Activated naive CD8-positive, alpha-beta T cell (primary cell): ENCODE results near the gene BPIFB2.
"Not testable (repeated sequence)": the region's sequence is repeated elsewhere in the genome, so short reads cannot be mapped to it uniquely, and the experiment has no call there.

Experiments used
- H3K27ac Mint-ChIP-seq: one replicate; pipeline ENCODE4 v1.8.0; 2021; ENCODE audit warnings: mixed read lengths
- H3K27me3 Mint-ChIP-seq: one replicate; pipeline ENCODE4 v1.8.0; 2021; ENCODE audit warnings: mixed read lengths
- H3K36me3 Mint-ChIP-seq: one replicate; pipeline ENCODE4 v1.8.0; 2021; ENCODE audit warnings: mixed read lengths
- H3K4me1 Mint-ChIP-seq: one replicate; pipeline ENCODE4 v1.8.0; 2021; ENCODE audit warnings: low read depth, mixed read lengths
- H3K4me3 Mint-ChIP-seq: one replicate; pipeline ENCODE4 v1.8.0; 2021; ENCODE audit warnings: mild to moderate bottlenecking, mixed read lengths
- H3K9me3 Mint-ChIP-seq: one replicate; pipeline ENCODE4 v1.8.0; 2021; ENCODE audit warnings: low read depth, mixed read lengths

The BPIFB2 gene

DNA sequence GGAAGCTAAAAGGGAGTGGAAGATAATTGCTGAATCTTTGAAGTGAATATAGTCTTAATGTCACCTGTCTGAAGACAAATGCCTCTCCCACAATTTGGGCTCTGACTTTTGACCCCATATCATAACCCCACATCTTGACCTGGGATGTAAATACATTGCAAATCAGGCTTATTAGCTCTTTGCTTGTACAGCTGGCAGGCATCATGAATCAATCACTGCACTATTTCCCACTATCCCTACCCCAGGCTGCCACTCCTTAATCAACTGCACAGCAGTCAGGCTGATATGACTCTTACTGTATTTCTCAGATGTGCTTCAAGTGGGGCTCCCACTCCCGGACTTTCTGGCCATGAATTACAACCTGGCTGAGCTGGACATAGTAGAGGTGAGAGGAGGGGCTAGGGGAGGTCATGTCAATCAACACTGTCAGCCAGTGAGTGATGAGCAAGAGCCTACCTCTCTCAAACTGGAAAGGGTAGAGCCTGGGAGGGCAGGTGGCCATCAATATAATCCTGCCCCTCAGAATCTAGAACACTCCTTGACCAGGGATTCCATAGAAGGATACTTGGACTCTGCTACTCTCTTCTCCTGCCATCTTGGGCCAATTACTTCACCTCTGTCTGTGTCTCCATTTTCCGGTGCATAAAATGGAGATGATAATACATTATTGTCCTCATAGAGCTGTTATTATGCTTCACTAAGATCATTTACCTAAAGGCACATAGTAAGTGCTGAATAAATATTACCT, 35.7 kb downstream of the BPIFB2 start:
- no peak overlapping the region for H3K4me3 Mint-ChIP-seq
- no peaks in the 10 kb centered on the region for H3K4me1 Mint-ChIP-seq
- H3K9me3 Mint-ChIP-seq, result peaks cover 14% of the 10 kb centered on the region
- no peak overlapping the region for H3K27ac Mint-ChIP-seq
- peaks cover 4% of the 10 kb centered on the region for H3K36me3 Mint-ChIP-seq
- H3K27me3 Mint-ChIP-seq, result no peaks in the 10 kb centered on the region

DNA sequence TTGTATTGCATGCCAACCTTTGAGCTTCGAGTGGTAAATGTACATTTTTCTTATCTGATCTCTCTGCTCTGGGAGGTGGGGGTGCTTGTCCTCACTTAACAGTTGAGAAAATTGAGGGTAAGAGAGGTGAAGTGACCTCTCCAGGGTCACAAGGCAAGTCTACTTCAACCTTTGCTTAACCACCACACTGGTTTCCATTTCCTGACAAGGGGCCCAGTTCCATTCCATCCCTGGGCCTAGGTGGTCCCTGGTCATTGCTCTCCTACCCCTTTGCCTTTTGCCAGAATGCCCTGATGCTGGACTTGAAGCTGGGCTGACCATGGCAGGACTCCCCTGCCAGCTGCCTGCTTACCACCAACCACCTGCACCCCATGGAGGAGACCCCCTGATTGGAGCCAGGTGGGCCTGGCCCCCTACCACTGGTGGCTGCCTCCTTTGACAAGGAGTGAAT, 36.3 kb downstream of the BPIFB2 start:
- H3K27me3 Mint-ChIP-seq, result no peaks in the 10 kb centered on the region
- H3K9me3 Mint-ChIP-seq, result peaks cover 14% of the 10 kb centered on the region
- H3K36me3 Mint-ChIP-seq, result peaks cover 4% of the 10 kb centered on the region
- H3K4me1 Mint-ChIP-seq, result no peaks in the 10 kb centered on the region
- H3K4me3 Mint-ChIP-seq, result no peak overlapping the region
- H3K27ac Mint-ChIP-seq, result no peak overlapping the region

DNA sequence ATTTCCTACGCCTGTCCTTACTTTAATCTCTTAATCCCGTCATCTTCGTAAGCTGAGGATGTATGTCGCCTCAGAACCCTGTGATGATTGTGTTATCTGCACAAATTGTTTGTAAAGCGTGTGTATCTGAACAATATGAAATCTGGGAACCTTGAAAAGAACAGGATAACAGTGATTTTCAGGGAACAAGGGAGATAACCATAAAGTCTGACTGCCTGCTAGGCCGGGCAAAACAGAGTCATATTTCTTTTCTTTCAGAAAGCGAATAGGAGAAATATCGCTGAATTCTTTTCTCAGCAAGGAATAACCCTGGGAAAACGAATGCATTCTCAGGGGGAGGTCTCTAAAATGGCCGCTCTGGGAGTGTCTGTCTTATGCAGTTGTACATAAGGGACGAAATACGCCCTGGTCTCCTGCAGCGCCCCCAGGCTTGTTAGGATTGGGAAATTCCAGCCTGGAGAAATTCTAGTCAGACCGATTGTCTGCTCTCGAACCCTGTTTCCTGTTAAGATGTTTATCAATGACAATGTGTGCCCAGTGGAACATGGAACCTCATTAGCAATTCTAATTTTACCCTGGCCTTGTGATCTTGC, 37.7 kb downstream of the BPIFB2 start:
- peaks cover 14% of the 10 kb centered on the region for H3K9me3 Mint-ChIP-seq
- not testable (repeated sequence) for H3K27me3 Mint-ChIP-seq, H3K27ac Mint-ChIP-seq, H3K4me1 Mint-ChIP-seq, H3K36me3 Mint-ChIP-seq, H3K4me3 Mint-ChIP-seq

DNA sequence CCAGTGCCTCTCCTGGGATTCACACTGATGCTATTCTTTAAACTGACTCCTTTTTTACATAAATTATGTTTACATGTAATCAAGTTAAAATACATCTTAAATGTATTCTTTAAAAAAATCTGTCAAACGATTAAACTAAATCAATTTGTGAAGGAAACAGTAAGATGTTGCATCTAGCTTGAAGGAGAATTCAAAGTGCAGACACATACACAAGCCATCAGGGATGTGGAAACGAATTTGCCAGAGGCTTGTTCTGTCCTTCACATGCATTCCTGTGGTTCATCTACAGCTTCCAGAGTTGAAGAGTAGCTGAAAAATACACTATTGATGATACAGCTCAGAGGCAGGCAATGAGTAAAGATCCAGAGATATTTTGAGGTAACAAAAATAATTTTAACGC, 38.9 kb downstream of the BPIFB2 start:
- H3K36me3 Mint-ChIP-seq, result peaks cover 4% of the 10 kb centered on the region
- H3K27me3 Mint-ChIP-seq, result no peaks in the 10 kb centered on the region
- H3K9me3 Mint-ChIP-seq, result peaks cover 14% of the 10 kb centered on the region
- H3K27ac Mint-ChIP-seq, result no peak overlapping the region
- no peak overlapping the region for H3K4me3 Mint-ChIP-seq
- no peaks in the 10 kb centered on the region for H3K4me1 Mint-ChIP-seq

DNA sequence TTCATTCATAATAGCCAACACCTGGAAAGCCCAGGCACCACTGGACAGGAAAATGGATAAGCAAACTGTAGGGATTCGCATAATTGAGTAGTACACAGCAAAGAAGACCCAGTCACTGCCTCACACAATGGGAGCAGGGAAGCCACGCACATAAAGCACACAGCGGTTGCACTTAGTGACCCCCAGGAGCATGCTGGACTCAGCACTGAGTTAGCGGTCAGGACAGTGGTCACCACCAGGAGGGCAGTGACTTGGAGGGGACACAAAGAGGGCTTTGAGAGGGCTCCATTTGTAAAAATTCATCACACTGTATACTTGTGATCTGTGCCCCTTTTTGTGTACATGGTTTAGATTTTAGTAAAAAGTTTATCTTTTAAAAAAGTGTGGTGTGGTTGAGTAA, 43.8 kb downstream of the BPIFB2 start:
- no peaks in the 10 kb centered on the region for H3K4me1 Mint-ChIP-seq
- no peak overlapping the region for H3K27ac Mint-ChIP-seq
- no peak overlapping the region for H3K4me3 Mint-ChIP-seq
- no peaks in the 10 kb centered on the region for H3K36me3 Mint-ChIP-seq
- H3K27me3 Mint-ChIP-seq, result no peaks in the 10 kb centered on the region
- H3K9me3 Mint-ChIP-seq, result peaks cover 3% of the 10 kb centered on the region

DNA sequence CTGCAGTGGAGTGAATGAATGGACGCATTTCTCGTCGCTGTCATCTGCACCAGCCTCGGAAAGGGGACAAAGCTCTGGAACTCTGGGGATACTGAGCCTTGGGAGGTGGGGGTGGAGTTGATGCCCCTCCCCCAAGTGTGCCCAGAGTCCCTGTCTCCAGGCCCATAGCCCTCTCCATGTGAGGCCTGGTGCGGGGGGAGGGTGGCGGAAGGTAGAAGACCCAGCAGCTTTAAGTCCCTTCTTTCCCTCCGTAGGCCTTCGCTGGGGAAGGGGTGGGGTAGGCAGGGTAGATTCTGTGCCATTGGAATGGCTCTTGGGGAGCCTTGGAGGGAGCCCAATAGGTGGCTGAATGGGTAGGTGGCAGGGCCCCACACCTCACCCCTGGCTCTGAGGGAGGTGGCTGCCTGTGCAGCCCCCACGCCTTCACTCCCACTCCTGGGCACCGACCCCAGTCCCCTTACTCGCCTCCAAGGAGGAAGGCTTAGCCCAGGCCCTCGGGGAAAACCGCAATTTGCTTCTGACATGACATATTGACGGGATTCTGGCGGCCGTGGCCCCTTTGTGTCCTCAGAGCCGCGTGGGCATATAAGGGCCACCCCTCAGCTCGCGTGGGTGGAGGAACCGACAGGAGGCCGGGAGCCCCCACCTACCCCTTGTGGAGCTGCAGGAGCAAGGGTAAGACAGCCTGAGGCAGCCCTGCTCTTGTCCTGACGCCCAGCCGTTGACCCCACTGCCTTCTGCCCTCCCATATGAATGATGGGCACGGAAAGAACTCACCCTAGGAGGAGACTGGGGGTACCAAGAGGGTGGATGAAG, 46.0 kb downstream of the BPIFB2 start, which contains the start of gene BPIFB3:
BPIFB3 (plus strand) TSS at position 613 of the 816 bp plus-strand sequence. CDS start 1,533 bp downstream, outside the sequence.
- no peaks in the 10 kb centered on the region for H3K27me3 Mint-ChIP-seq
- no peaks in the 10 kb centered on the region for H3K4me1 Mint-ChIP-seq
- no peaks in the 10 kb centered on the region for H3K36me3 Mint-ChIP-seq
- H3K4me3 Mint-ChIP-seq, result no peak within 1 kb of the TSS
- no peaks in the 10 kb centered on the region for H3K9me3 Mint-ChIP-seq
- H3K27ac Mint-ChIP-seq, result no peak within 1 kb of the TSS

DNA sequence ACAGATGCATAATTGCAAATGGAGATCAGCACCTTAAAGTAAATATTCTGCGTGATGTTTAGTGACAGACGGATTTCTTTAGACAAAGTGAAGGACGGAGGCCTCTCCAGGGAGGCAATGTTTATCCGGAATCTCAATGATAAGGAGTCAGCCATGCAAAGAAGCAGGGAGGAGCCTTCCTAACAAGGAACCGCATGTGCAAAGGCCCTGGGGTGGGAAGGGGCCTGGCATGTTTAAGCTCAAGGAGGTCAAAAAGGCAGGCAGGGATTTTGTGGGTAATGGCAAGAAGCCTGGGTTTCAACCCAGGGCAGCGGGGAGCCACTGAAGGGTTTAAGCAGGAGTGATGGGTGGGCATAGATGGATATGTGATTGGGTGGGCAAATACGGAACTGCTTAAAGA, 46.9 kb downstream of the BPIFB2 start:
- no peaks in the 10 kb centered on the region for H3K27me3 Mint-ChIP-seq
- no peaks in the 10 kb centered on the region for H3K9me3 Mint-ChIP-seq
- H3K4me3 Mint-ChIP-seq, result no peak overlapping the region

DNA sequence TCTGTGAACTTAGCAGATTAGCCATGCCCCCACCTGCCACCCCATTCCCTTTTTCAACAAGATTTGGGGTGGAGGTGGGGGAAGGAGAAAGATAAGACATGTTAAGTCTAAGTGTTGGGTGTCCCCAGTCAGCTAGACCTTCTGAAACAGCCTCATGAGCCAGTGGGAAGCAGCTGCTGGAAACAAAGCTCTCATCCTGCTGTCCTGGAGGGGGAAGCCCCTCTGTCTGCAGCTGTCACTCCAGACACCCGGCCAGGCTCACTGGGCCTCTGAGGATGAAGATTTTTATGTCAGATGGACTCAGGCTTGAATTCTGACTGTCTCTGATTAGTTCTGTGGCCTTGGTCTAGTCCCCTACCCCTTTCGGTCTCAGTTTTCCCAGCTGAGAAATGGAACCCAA, 47.3 kb downstream of the BPIFB2 start:
- H3K9me3 Mint-ChIP-seq, result no peaks in the 10 kb centered on the region
- no peaks in the 10 kb centered on the region for H3K27me3 Mint-ChIP-seq
- H3K36me3 Mint-ChIP-seq, result no peaks in the 10 kb centered on the region
- H3K27ac Mint-ChIP-seq, result no peak overlapping the region
- no peak overlapping the region for H3K4me3 Mint-ChIP-seq
- no peaks in the 10 kb centered on the region for H3K4me1 Mint-ChIP-seq

More for the DNA sequence above, 46.9 kb downstream of the BPIFB2 start:
- no peaks in the 10 kb centered on the region for H3K36me3 Mint-ChIP-seq
- no peak overlapping the region for H3K27ac Mint-ChIP-seq
- no peaks in the 10 kb centered on the region for H3K4me1 Mint-ChIP-seq

DNA sequence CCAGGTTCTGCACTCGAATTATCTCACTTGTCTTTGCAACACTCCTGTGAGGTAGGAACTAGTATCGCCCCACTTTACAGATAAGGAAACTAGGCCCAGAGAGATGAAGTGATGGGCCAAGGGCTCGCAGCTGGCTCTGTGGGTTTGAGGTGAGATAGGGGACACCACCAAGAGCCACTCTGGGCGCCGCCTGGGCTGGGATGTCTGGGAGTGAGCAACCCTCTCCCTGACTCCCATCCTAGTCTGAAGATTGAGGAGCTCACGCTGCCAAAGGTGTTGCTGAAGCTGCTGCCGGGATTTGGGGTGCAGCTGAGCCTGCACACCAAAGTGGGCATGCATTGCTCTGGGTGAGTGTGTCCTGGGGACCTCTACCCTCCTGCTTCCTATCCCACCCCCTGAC, 51.6 kb downstream of the BPIFB2 start:
- H3K4me3 Mint-ChIP-seq, result no peak overlapping the region
- H3K4me1 Mint-ChIP-seq, result no peaks in the 10 kb centered on the region
- H3K27me3 Mint-ChIP-seq, result no peaks in the 10 kb centered on the region
- no peak overlapping the region for H3K27ac Mint-ChIP-seq
- H3K36me3 Mint-ChIP-seq, result no peaks in the 10 kb centered on the region
- no peaks in the 10 kb centered on the region for H3K9me3 Mint-ChIP-seq

DNA sequence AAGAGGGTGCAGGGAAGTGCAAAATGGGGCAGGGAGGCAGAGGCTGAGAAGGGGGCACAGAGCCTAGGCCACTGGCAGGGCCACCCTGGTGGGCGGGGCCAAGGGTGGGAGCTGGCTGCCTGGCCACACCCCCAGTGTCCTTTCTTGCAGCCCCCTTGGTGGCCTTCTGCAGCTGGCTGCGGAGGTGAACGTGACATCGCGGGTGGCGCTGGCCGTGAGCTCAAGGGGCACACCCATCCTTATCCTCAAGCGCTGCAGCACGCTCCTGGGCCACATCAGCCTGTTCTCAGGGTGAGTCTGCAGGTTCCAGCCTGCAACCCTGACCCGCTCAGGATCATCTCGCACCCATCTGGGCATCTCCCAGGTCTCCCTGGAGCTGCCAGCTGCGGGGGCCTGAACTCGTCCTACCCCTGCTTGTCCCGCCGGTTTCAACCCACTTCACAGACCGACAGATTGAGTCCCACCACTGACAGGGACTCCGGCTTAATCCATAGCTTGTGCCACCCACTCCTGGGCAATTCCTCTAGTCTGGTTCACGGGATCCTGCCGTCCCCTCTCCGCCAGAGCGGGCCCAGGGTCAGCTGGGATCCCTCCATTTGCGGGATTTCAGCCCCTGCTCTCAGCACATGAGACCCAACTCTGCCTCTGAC, 52.4 kb downstream of the BPIFB2 start:
- no peak overlapping the region for H3K27ac Mint-ChIP-seq
- no peaks in the 10 kb centered on the region for H3K27me3 Mint-ChIP-seq
- no peaks in the 10 kb centered on the region for H3K4me1 Mint-ChIP-seq
- no peaks in the 10 kb centered on the region for H3K9me3 Mint-ChIP-seq
- no peaks in the 10 kb centered on the region for H3K36me3 Mint-ChIP-seq
- no peak overlapping the region for H3K4me3 Mint-ChIP-seq

DNA sequence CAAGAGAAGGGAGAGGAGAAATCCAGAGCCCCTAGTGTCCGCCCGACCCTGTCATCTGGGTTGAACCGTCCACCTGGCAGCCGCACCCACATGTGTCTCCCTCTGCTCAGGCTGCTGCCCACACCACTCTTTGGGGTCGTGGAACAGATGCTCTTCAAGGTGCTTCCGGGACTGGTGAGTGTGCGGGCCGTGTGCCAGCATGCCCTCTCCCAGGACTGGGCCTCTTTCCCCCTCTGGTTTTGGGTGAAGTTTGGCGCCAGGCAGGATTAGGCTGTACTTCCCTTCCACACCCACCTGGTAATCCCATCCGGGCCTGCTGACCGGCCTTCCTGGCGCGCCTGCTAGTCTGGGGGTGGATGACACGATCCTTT, 54.1 kb downstream of the BPIFB2 start:
- no peak overlapping the region for H3K4me3 Mint-ChIP-seq
- H3K27ac Mint-ChIP-seq, result no peak overlapping the region
- no peaks in the 10 kb centered on the region for H3K36me3 Mint-ChIP-seq
- H3K9me3 Mint-ChIP-seq, result no peaks in the 10 kb centered on the region
- no peaks in the 10 kb centered on the region for H3K27me3 Mint-ChIP-seq
- no peaks in the 10 kb centered on the region for H3K4me1 Mint-ChIP-seq

DNA sequence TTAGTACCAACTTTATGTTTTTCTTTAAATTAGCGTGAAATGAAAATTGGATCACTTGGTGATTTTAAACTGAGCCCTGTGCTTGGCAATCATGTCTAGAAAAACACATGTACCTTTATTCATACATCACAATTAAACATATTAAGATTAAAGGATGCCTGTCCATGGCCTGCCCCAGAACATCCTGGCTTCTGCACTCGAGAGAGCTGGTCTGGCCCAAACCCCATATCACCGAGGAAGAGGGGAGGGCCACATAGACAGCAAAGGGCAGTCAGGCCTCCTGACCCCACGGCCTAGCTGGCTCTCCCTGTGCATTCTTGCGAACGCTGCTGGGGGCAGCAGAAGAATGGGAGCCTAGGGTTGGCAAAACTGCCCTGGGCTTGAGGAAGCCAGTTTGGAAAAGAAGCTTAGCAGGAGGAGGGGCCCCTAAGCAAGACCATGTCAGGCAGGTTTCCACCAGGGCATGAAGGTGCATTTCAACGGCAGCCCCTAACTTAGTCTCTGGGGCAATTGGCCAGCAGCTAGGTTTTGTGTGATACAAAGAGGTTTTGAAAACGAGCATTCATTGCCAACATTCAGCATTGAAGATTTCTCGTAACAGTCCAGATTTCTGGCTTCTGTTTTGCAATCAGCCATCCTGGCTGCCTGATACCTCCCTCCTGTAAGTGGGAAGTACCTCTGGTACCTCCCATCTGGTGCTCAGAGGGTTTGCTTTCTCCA, 54.8 kb downstream of the BPIFB2 start:
- H3K9me3 Mint-ChIP-seq, result no peaks in the 10 kb centered on the region
- no peak overlapping the region for H3K27ac Mint-ChIP-seq
- no peaks in the 10 kb centered on the region for H3K4me1 Mint-ChIP-seq
- no peaks in the 10 kb centered on the region for H3K27me3 Mint-ChIP-seq
- no peak overlapping the region for H3K4me3 Mint-ChIP-seq
- H3K36me3 Mint-ChIP-seq, result no peaks in the 10 kb centered on the region

DNA sequence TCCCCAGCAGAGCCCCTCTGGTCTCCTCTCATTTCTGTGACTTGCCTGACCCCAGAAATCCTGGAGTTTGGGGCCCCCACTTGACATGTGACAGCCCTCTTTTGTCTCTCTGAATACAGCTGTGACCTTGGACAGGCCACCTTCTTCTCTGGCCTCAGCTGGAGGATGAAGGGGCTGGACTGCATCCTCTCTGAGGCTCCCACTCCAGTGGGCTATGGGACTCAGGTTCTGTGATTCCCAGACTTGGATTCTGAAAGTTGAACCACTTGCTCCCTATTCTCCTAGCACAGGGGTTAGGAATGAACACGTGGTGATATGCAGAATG, 55.3 kb downstream of the BPIFB2 start:
- H3K27me3 Mint-ChIP-seq, result no peaks in the 10 kb centered on the region
- no peak overlapping the region for H3K27ac Mint-ChIP-seq

DNA sequence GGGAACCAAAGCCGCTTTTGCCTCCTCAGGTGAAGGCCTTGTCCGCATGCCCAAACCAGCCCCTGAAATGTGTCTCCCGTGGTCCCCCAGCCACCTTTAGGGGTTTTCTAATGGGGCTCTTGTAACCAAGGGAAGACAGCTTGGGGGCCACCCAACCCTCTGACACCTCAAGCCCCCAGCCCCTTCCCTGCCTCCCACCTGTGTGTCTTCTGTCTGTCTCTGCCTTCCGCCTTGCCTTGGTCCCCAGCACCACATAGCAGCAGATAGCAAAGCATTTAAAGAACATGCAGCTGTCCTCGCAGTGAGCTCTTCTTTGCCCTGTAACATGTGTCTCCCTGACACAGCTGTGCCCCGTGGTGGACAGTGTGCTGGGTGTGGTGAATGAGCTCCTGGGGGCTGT, 55.8 kb downstream of the BPIFB2 start:
- Mint-ChIP-seq H3K27ac (no peak overlapping the region), H3K9me3 (no peaks in the 10 kb centered on the region), H3K36me3 (no peaks in the 10 kb centered on the region), H3K4me1 (peaks cover 3% of the 10 kb centered on the region), H3K27me3 (no peaks in the 10 kb centered on the region), H3K4me3 (no peak overlapping the region)

More for the DNA sequence above, 55.3 kb downstream of the BPIFB2 start:
- H3K4me3 Mint-ChIP-seq, result no peak overlapping the region
- H3K4me1 Mint-ChIP-seq, result no peaks in the 10 kb centered on the region
- no peaks in the 10 kb centered on the region for H3K36me3 Mint-ChIP-seq
- no peaks in the 10 kb centered on the region for H3K9me3 Mint-ChIP-seq
